ENCODE results near the gene BRI3BP. TPM values are rescaled to one million over a fixed set of nuclear protein-coding genes. Genes with fewer than 3 reads are reported as not detected.

Gene BRI3BP
- total RNA-seq (2014; rRNA removed; shearing (Covaris generic)), result 7.7 and 8.8 TPM in 2 replicates

GRCh38 chr12:124993626-124994436 is at the start of gene BRI3BP:
Gene BRI3BP, plus strand, starts transcription at chr12:124993645. Its CDS starts 146 bp downstream, at chr12:124993791.
- DNase-seq (ENCODE audit: low spot score), result no peak

GRCh38 chr12:124946447-124946793 is 47.0 kb upstream of the BRI3BP start:
- no peak for DNase-seq (ENCODE audit: low spot score)

GRCh38 chr12:124947013-124947412 is 46.4 kb upstream of the BRI3BP start:
- no peak for DNase-seq (ENCODE audit: low spot score)

GRCh38 chr12:124947561-124948398 is 45.7 kb upstream of the BRI3BP start:
- DNase-seq (ENCODE audit: low spot score), result no peak

GRCh38 chr12:124949066-124949465 is 44.4 kb upstream of the BRI3BP start:
- DNase-seq (ENCODE audit: low spot score), result no peak

GRCh38 chr12:124949779-124950728 is 43.4 kb upstream of the BRI3BP start:
- DNase-seq (ENCODE audit: low spot score), result no peak

- DNase-seq (ENCODE audit: low spot score), result no peak
Measured at GRCh38 chr12:124952295-124952694, 41.1 kb upstream of the BRI3BP start.

- no peak for DNase-seq (ENCODE audit: low spot score)
Measured at GRCh38 chr12:124952801-124953200, 40.6 kb upstream of the BRI3BP start.

- no peak for DNase-seq (ENCODE audit: low spot score)
Measured at GRCh38 chr12:124953689-124954405, 39.6 kb upstream of the BRI3BP start.

- no peak for DNase-seq (ENCODE audit: low spot score)
Measured at GRCh38 chr12:124954771-124955170, 38.7 kb upstream of the BRI3BP start.

- no peak for DNase-seq (ENCODE audit: low spot score)
Measured at GRCh38 chr12:124956571-124956970, 36.9 kb upstream of the BRI3BP start.

GRCh38 chr12:124961055-124961454 is 32.4 kb upstream of the BRI3BP start:
- DNase-seq (ENCODE audit: low spot score), result no peak

GRCh38 chr12:124963211-124963610 is 30.2 kb upstream of the BRI3BP start:
- DNase-seq (ENCODE audit: low spot score), result no peak

GRCh38 chr12:124964251-124964650 is 29.2 kb upstream of the BRI3BP start:
- DNase-seq (ENCODE audit: low spot score), result no peak

GRCh38 chr12:124964836-124965462 is 28.5 kb upstream of the BRI3BP start:
- no peak for DNase-seq (ENCODE audit: low spot score)

- no peak for DNase-seq (ENCODE audit: low spot score)
Measured at GRCh38 chr12:124967016-124967739, 26.3 kb upstream of the BRI3BP start.

- DNase-seq (ENCODE audit: low spot score), result no peak
Measured at GRCh38 chr12:124968656-124969055, 24.8 kb upstream of the BRI3BP start.

GRCh38 chr12:124970647-124971402 is 22.6 kb upstream of the BRI3BP start:
- DNase-seq (ENCODE audit: low spot score), result no peak

- DNase-seq (ENCODE audit: low spot score), result no peak
Measured at GRCh38 chr12:124971603-124972002, 21.8 kb upstream of the BRI3BP start.

Measured in H4 (cell line).